GM18502 (cell line): Measurements from ENCODE around the gene GP1BB.
"Not testable (repeated sequence)": the region's sequence is repeated elsewhere in the genome, so short reads cannot be mapped to it uniquely, and the experiment has no call there.

Experiments used
- ATAC-seq: cut with Tn5 transposase; IDR thresholded peaks from one replicate; pipeline ENCODE4 v1.9.1; 2021; ENCODE audit warnings: mild to moderate bottlenecking; ENCODE audit not compliant: unreplicated experiment, poor library complexity

Gene GP1BB

DNA sequence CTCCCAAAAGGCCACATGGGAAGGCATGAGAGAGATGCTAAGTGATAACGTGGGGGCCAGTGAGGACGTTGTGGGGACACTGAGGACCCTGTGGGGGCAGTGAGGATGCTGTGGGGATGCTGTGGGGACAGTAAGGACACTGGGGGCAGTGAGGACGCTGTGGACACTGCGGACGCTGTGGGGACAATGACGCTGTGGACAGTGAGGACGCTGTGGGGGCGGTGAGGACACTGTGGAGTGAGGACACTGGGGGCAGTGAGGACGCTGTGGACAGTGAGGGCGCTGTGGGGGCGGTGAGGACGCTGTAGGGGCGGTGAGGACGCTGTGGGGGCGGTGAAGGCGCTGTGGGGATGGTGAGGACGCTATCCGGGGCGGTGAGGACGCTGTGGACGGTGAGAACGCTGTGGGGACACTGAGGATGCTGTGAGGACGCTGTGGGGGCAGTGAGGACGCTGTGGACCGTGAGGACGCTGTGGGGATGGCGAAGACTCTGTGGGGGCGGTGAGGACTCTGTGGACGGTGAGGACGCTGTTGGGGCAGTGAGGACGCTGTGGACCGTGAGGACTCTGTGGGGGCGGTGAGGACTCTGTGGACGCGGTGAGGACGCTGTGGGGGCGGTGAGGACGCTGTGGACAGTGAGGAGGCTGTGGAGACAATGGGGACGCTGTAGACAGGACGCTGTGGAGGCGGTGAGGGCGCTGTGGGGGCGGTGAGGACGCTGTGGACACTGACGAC is 1.8 kb downstream of the GP1BB start:
- ATAC-seq: no peak

DNA sequence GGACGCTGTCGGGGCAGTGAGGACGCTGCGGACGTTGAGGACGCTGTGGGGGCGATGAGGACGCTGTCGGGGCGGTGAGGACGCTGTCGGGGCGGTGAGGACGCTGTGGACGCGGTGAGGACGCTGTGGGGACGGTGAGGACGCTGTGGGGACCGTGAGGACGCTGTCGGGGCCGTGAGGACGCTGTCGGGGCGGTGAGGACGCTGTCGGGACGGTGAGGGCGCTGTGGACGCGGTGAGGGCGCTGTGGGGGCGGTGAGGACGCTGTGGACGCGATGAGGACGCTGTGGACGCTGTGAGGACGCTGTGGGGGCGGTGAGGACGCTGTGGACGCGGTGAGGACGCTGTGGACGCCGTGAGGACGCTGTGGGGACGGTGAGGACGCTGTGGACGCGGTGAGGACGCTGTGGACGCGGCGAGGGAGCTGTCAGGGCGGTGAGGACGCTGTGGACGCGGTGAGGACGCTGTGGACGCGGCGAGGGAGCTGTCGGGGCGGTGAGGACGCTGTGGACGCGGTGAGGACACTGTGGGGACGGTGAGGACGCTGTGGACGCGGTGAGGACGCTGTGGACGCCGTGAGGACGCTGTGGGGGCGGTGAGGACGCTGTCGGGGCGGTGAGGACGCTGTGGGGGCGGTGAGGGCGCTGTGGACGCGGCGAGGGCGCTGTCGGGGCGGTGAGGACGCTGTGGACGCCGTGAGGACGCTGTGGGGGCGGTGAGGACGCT is 2.9 kb downstream of the GP1BB start:
- not testable (repeated sequence) for ATAC-seq

DNA sequence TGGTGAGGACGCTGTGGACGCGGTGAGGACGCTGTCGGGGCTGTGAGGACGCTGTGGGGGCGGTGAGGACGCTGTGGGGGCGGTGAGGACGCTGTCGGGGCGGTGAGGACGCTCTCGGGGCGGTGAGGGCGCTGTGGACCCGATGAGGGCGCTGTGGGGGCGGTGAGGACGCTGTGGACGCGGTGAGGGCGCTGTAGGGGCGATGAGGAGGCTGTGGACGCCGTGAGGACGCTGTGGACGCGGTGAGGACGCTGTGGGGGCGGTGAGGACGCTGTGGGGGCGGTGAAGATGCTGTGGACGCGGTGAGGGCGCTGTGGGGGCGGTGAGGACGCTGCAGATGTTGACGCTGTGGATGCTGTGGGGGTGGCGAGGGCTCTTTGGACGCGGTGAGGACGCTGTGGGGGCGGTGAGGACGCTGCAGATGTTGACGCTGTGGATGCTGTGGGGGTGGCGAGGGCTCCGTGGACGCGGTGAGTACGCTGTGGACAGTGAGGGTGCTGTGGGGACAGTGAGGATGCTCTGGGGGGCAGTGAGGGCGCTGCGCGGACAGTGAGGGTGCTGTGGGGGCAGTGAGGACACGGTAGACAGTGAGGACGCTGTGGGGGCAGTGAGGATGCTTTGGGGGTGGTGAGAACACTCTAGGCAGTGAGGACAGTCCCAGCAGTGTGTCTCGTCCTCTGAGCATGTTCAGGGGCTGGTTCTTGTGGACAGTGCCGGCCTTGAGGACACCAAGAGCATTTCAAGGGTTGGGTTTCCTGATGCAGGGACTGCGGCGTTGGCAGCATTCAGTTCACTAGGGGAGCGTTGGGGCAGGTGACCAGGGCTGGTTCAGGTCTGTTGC is 4.2 kb downstream of the GP1BB start:
- no peak for ATAC-seq

DNA sequence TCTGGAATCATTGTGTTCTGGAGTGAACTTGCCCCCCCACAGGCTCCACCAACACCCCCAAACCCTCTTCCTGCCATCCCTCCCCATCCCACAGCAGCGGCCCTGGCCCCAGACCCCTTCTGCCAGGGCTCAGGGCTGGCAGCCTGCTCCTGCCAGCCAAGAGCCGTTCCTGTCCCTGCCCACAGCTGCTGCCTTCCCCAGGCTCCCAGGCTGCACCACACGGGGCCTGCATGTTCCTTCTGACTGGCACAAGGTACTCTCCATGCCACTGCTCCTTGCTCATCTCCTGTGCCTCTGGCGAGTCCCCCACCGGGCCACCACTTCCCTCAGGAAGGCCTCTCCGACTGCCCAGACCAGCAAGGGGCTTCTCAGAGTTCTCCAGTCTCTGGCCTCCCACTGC is 4.9 kb downstream of the GP1BB start:
- ATAC-seq: no peak

DNA sequence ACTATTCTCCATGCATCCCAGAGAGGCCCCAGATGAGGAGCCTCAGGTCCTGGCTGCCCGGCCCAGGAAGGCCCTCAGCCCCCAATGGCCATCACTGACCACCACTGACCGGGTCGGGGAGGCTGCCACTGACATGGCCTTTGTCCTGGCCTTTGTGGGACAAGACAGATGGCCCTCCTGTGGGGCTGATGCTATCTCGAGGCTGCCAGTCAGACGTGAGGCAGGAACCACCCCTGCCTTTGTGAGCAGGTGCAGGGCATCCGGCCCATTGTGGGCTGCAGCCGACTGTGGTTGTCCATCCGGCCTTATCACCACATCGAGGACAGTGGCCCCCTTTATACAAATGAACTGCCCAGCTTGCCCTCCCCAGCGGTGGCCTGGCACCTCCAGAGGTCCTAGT is 5.5 kb downstream of the GP1BB start:
- ATAC-seq: no peak

DNA sequence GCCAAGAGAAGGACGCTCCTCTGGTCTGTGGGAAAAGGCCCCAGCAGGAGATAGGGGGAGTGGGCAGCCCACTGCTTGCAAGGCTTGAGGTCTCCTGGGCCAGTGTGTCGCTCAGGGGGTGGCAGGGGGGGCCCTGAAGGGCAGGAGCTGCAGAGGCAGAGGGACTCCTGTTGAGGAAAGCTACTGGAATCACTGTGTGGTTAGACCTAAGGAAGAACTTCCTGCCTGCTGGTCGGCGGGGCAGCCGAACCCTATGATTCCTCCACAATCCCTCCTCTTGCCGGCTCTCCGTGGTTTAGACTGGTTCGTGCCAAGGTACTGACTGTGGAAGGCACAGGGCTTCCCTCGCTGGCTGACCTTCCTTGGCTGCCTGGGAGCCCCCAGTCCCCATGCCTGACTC is 6.2 kb downstream of the GP1BB start:
- ATAC-seq: no peak

DNA sequence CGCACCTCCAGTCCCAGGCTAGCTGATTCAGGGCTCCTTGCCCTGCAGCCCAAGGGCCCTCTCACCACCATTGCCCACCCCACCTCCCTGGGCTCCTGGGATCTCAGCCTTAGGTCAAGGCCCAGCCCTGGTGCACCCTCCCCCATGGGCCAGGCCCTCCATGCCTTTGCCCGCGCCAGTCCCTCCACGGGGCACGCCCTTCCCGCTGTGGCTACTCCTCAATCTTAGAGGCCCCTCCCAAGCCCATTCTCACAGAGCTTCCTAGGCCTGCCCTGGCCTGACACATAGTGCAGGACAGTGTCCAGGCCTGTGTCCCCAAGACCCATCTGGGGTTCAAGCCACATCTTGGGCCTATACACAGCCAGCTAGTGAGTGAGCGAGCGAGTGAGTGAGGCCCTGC is 6.9 kb downstream of the GP1BB start:
- no peak for ATAC-seq

DNA sequence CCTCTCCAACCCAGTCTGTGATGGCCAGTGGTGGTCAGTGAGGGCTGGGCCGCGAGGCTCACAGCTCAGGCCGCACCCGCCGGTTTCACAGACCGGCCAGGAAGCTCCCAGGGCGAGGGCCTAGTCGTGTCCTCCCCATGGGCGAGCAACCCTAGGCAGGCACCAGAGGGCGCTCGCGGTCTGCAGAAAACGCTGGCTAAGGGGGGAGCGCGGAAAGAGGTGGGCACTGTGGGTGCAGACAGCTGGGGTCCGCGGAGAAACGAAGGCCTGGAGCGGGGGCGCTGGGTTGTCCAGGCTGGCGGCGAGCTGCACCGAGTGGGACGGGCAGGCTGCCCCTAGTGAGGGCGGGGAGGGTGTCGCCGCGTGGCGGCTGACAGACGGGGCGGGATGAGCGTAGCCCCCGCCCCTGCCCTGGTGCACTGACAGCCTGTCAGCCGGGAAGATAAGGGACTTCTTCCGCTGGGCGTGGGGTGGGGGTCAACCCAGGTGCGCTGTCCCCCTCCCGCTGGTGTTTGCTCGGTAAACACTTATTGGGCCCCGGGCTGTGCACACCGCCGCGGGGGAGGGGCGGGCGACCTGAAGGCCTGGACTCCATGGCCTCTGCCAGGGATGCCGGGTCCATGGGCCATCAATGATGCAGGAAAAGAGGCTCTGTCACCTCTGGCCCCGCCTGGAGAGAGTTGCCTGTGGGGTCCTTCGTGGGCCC is 7.5 kb downstream of the GP1BB start:
- ATAC-seq: no peak

DNA sequence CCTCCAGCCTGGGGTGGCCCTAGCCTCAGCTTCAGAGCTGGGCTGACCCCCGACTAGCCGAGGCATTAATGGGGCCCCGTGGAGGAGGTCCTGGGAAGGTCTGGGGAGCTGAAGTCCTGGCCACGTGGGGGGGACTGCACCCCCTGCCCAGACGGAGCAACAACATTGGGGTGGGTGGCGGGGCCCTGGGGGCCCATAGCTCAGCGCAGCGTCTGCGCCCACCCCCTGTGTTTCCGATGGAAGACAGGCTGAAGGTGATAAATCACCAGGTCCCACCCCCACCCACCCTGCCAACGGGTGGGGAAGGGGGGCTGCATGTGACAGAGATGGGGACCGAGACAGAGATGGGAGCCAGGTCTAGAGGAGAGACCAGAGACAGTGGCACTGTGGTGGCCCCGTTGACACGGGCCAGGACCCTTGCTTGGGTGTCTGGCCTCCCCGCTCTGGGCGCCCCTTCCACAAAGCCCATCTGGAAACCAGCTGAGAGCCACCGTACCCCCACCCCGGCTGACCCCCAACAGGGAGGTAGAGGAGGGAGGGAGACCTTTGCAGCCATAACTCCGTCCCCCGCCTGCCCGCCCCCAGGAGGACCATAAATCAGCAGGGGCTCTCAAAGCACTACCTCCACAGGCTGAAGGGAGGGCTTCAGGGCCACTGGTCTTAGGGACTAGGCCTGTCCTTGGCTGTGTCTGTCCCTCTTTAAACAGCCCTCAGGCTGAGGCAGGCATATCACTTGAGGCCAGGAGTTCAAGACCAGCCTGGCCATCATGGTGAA is 8.2 kb downstream of the GP1BB start:
- ATAC-seq: no peak

DNA sequence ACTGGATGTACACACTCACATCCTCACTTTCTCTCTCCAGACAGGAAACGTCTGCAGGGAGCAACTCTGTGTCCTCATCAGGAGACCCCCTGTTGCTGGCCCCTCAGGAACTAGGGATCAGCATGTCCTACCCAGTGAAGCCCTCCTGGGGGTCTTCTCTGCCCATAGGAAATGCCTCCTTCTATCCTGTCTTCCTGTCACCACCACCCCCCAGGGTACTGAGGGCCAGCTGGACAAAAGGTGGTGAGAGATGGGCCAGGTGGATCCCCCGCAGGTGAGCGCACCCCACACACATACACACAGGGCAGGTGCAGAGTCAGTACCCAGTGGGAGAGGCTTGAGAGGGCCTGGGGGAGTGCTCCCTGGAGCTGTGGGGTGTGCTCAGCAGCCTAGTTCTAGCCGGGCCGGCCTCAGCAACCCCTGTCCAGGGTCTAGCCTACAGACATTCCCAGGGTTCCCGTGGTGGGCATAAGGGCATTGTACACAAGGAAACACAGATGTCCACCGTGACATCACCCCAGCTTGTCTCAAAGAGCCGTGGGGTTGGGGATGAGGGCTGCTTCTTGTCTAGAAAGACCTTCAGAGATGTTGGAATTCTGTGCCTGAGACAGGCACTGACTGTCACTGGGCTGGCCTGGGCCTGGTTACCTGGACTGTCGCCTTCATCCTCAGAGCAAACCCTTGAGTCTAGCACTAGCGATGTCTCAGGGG is 9.2 kb downstream of the GP1BB start:
- ATAC-seq: no peak

DNA sequence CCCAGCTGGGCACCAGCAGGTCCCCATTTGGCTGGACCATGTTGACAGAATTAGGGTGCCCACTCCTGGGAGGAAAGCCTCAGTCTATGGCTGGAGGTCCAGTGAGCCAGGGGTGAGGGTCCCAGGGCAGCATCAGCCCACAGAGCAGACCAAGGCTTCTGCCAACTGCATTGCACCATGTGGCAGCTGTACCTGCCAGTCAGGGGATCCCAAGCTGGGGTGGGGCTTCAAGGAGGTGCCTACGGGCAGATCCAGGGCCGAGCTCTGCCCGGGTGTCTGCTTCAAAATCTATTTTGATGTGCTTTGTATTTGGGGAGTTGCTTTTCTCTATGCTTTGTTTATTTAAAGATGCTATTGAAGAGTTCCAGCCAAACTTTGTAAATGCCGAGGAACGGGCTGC is 10.4 kb downstream of the GP1BB start:
- ATAC-seq: no peak

DNA sequence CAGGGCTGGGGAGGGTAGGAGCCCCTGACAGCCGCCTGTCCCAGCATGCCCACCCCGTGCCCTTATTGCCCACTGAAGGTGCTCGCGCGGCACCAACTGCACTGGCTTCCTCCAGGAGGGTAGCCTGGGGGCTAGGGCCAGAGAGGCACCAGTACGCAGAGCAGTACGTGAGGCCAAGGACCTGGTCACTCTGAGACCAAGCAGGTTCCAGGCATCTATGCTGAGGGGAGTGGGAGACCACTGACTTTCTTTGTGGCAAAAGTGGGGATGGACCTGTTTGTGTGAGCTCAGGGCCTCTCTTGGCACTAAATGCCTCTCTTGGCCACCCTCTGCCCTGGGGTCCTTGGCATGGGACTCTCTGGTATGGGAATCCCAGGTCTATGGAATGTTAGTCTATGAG is 10.8 kb downstream of the GP1BB start:
- ATAC-seq: no peak

DNA sequence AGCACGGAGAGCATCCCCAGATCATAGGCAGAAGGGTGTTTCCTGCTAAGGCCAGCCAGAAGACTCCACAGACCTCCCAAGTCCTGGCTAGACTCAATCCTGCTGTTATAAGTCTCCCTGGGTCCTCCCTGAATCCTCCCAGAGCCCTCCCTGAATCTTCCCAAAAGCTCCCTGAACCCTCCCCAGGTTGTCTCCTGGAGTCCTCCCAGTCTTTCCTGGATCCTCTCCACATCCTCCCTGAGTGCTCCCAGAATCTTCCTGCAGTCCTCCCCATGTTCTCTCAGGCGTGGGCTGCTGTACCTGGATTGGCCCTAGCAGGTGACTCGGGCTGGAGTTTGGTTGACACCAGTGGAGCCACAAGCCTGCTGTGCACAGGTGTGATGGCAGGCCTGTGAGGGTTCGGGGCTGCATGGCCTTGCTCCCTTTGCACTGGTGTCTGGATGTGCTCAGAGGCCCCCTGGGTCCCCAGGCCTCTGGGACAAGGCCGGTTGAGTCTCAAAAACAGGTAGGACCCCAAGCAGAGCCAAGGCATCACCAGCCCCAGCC is 11.6 kb downstream of the GP1BB start:
- ATAC-seq: no peak

DNA sequence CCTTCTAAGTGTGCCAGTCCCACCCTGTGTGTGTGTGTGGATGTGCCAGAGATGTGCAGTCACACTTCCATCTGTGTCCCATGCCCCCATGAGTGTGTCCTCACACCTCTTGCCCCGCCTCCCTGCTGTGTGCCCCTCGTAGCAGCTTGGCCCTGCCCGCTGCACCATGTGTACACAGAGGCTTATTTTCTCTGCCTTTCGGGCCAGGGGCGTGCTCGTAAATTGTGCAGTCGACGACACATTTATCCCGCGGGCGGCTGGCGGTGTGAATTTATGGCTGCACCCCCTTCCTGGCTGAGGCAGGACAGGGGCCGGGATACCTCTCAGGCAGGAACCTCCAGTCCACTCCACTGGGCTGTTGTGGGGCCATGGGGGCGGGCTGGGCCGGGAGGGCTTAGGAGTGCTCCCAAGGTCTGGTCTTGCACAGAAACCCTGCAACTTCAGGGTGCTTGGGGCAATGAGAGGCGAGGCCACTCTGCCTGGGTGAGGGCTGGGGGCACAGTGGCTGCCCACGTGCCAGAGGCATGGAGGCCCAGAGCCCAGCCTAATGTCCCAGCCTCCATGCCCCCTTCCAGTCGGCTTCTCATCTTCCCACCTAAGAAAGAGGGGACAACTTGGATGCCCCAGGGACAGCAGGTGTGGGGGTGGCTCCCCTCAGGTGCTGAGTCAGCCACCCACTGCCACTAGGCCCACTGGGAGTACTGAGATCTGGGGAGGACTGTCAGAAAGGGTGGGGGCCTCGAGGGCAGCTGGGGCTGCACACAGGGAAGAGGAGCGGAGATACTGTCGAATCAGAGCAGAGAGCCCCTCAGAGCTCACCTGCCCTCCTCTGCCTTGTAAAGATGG is 12.5 kb downstream of the GP1BB start:
- no peak for ATAC-seq

DNA sequence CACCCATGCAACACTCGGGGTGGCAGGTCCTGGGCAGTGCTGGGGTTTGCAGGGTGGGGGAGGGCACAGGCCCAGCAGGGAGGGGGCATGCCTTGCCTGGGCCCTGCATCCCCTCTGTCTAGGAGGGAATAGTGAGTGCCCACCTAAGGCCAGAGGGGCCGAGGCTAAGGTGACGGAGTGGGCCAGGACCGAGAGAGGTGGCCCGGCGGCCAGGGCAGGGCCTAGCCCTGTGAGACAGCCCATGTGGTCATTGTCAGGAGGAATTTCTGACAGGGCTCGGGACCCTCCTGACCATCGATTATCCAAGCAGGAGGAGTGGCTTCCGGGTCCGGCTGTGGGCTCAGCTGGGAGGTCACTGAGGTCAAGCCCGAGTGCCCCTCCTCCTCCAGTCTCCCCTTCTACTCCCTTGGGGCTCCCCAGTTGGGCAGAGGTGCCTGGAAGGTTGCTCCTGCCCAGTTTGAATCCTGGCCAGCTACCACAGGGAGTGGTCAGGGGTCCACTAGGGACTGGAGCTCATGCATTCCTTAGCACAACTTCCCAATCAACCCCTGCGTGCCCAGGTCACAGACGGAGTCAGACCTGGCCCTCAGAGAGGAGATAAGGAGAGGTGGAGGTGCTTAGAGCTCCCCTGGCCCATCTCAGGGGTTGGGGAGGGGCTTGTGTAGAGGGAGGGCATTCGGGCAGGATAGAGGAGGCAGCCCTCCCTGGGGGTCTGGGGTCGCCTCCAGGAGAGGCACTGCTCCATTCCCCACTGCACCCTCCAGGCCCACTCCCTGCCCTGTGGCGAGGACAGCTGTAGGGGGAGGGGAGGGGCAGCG is 14.7 kb downstream of the GP1BB start:
- no peak for ATAC-seq

DNA sequence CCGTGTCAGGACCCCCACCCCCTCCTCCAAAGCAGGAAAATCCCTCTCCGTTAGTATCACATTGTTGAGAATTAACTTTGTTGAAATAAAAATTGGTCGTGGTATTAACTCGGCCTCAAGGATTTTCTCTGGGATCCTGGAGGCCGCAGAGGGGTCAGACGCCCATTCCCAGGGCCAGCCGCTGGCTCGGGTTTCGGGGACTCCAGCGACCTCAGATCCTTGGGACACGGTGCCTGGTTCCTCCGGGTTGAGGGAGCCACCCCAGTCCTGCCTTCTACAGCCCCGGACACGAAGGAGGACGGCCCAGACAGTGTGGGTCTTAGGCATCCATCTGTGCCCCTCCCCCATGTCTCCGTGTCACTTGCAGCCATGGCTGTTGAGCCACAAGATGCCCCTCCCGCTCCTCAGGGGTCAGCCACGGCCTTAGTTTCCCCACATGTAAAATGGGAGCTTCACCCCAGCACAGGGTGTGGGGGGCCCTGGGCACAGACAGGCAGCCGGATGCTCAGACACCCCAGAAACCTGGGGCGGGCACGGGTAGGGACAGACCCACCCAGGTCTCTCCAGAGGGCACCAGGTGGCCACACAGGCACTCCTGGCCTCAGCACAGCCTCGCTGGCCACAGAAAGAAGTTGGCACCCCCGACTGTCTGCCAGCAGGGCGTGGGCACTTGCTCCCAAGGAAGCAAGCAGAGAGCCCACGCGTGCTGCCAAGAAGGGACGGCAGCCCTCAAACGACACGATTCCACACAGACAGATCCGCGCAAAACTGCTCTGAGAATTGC is 15.5 kb downstream of the GP1BB start:
- no peak for ATAC-seq
